PFSK-1 (cell line): Measurements from ENCODE around the gene TTYH3.

ENCODE experiments used
- POLR2AphosphoS5 ChIP-seq: IDR thresholded peaks from 2 replicates; pipeline ENCODE4 v1.6.1; 2012; ENCODE audit warnings: low read depth, mild to moderate bottlenecking, control low read depth, low read length, moderate library complexity
- SIN3A ChIP-seq: IDR thresholded peaks from 2 replicates; pipeline ENCODE4 v1.6.1; 2012; ENCODE audit warnings: mild to moderate bottlenecking, low read length, moderate library complexity, borderline replicate concordance; ENCODE audit not compliant: insufficient read depth
- TAF1 ChIP-seq: IDR thresholded peaks from 2 replicates; pipeline ENCODE4 v1.6.1; 2012; ENCODE audit warnings: low read length, control low read depth, borderline replicate concordance; ENCODE audit not compliant: insufficient read depth

DNA sequence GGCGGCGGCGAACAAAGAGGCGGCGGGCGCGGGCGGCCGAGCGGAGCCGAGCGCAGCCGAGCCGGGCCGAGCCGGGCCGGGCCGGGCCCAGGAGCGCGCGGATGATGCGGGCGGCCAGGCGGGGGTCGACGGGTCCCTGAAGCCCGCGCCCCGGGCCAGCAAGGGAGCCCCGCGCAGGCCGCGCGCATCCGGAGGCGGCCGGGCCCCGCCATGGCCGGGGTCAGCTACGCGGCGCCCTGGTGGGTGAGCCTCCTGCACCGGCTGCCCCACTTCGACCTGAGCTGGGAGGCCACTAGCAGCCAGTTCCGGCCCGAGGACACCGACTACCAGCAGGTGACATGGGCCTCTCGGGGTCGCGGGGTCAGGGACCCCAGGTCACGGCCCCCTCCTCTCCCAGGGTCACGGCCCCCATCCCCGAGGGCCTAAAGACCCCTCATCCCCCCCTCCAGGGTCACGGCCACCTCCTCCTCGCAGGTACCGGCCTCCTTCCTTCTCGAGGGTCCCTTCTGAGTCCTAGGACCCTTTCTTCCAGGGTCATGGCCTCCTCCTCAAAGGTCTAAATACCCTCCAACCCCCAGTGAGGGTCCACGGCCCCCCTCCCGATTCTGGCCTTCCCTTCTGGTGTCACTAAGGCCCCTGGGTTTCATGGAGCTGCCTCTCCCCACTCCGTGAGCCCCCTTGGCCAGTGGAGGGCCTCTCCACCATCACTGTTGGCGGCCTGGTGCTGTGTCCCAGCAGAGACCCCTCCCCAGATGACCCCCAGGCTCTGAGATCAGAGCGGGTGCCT, at the start of gene TTYH3:
- TF ChIP-seq TAF1 = no peak
- no peak for TF ChIP-seq POLR2AphosphoS5
- TF ChIP-seq SIN3A = no peak
